Endothelial cell of umbilical vein (primary cell): ENCODE results near the gene SCAMP2.

Experiments used
- CTCF ChIP-seq, 2 donors: IDR thresholded peaks; 1 replicate in 1 of 2; 2 replicates in 1 of 2; pipeline ENCODE4 v1.5.1; 2011; ENCODE audit warnings: low read length in 2 of 2, mild to moderate bottlenecking in 2 of 2, moderate library complexity in 2 of 2, control low read depth in 1 of 2, inconsistent platforms in 1 of 2, low read depth in 1 of 2; ENCODE audit not compliant: insufficient read depth in 1 of 2; ENCODE audit errors: extremely low read depth in 1 of 2
- EZH2 ChIP-seq: IDR thresholded peaks from 2 replicates; pipeline ENCODE4 v1.6.1; 2012; ENCODE audit warnings: borderline replicate concordance, low read depth, mild to moderate bottlenecking, moderate library complexity, low read length, inconsistent platforms; ENCODE audit not compliant: severe bottlenecking
- JUN ChIP-seq: IDR thresholded peaks from 2 replicates; pipeline ENCODE4 v1.6.1; 2011; ENCODE audit warnings: borderline replicate concordance, low read depth; ENCODE audit not compliant: insufficient read length, insufficient read depth
- MAX ChIP-seq: IDR thresholded peaks from 2 replicates; pipeline ENCODE4 v1.6.1; 2011; ENCODE audit not compliant: insufficient read depth, insufficient read length
- MYC ChIP-seq: IDR thresholded peaks from one replicate; pipeline ENCODE4 v1.6.1; 2011; ENCODE audit warnings: mild to moderate bottlenecking, low read depth, low read length
- POLR2A ChIP-seq: IDR thresholded peaks from 2 replicates; pipeline ENCODE4 v1.6.1; 2012; ENCODE audit warnings: low read depth, mild to moderate bottlenecking, control low read depth, low read length
- POLR2AphosphoS5 ChIP-seq: IDR thresholded peaks from 2 replicates; pipeline ENCODE4 v1.6.1; 2012; ENCODE audit warnings: low read depth, mild to moderate bottlenecking, control low read depth, low read length, moderate library complexity; ENCODE audit not compliant: insufficient read depth

GRCh38 chr15:74873036-74873755 lies at the start of gene SCAMP2:
- TF ChIP-seq CTCF (IDR thresholded peaks at IDR 0.05; ENCODE audit: extremely low read depth in 1 of 2, insufficient read depth in 1 of 2, low read depth in 1 of 2, low read length in 2 of 2) (no peak), POLR2AphosphoS5 (peak; percentile 81), POLR2A (peak; percentile 93), EZH2 (no peak), MAX (no peak), MYC (no peak), JUN (no peak)
